Measurements from ENCODE around the gene ACAT1. TPM values are rescaled to one million over a fixed set of nuclear protein-coding genes. Genes with fewer than 3 reads are reported as not detected.

Gene ACAT1
- total and polyA plus RNA-seq, 2 of the 8 experiments (the other 6 are each of a cell fraction or from before 2014, with no cell fraction given) = 30.4 to 30.9 TPM

- no peak for TF ChIP-seq E2F6 (IDR thresholded peaks at IDR 0.05)
Observed at GRCh38 chr11:108137212-108137611, 15.8 kb downstream of the ACAT1 start (continued).

All from H1 (cell line).